Cardiac muscle cell (in vitro differentiated cells and primary cell): Measurements from ENCODE around the gene ANKRD31. TPM values are rescaled to one million over a fixed set of nuclear protein-coding genes. Genes with fewer than 3 reads are reported as not detected.

Source experiments
- DNase-seq, 2 donors: peaks; one replicate each; pipeline versions ENCODE4 v3.0.0 to v3.0.0-alpha.2; 2010 to 2017; ENCODE audit warnings: low read depth in 1 of 2, low spot score in 1 of 2
- H3K27ac ChIP-seq: fragments of 200-600 bp; sonication (generic); 2 replicates; pipeline ENCODE4 v1.5.1; 2016
- H3K27me3 ChIP-seq: fragments of 200-600 bp; sonication (generic); 2 replicates; pipeline ENCODE4 v1.6.0; 2016; ENCODE audit warnings: control low read depth
- H3K36me3 ChIP-seq: fragments of 200-600 bp; sonication (generic); 2 replicates; pipeline ENCODE4 v1.5.1; 2016; ENCODE audit warnings: control low read depth
- H3K4me1 ChIP-seq: fragments of 200-600 bp; sonication (generic); 2 replicates; pipeline ENCODE4 v1.8.1; 2017; ENCODE audit warnings: low read depth, mild to moderate bottlenecking, mixed run types
- H3K4me3 ChIP-seq: fragments of 200-600 bp; sonication (generic); 2 replicates; pipeline ENCODE4 v1.5.1; 2016; ENCODE audit warnings: mild to moderate bottlenecking
- H3K9me3 ChIP-seq: fragments of 200-600 bp; sonication (generic); 2 replicates; pipeline ENCODE4 v1.5.1; 2017; ENCODE audit warnings: low read depth, mild to moderate bottlenecking, control low read depth
- polyA plus RNA-seq: library from polyadenylated mRNA; unstranded; fragments of >200 nt; fragmentation: Nextera tagmentation; extraction: Ambion mirVana; gene quantifications from 2 replicates; pipeline ENCODE4 v1.2.1, GENCODE V29; 2016
- total RNA-seq: library from RNA; depleted of rRNA; stranded (reverse); fragments of >200 nt; gene quantifications from 2 replicates; pipeline ENCODE4 v1.2.3, GENCODE V29; 2016
- TF ChIP-seq, protein P1 (sequence below): IDR thresholded peaks from 2 replicates; pipeline ENCODE4 v1.5.1; 2012; ENCODE audit warnings: low read depth, mild to moderate bottlenecking, low read length

ANKRD31 gene
- total and polyA plus RNA-seq, 2 experiments from 2014 or later: 0.15 to 0.21 TPM

DNA sequence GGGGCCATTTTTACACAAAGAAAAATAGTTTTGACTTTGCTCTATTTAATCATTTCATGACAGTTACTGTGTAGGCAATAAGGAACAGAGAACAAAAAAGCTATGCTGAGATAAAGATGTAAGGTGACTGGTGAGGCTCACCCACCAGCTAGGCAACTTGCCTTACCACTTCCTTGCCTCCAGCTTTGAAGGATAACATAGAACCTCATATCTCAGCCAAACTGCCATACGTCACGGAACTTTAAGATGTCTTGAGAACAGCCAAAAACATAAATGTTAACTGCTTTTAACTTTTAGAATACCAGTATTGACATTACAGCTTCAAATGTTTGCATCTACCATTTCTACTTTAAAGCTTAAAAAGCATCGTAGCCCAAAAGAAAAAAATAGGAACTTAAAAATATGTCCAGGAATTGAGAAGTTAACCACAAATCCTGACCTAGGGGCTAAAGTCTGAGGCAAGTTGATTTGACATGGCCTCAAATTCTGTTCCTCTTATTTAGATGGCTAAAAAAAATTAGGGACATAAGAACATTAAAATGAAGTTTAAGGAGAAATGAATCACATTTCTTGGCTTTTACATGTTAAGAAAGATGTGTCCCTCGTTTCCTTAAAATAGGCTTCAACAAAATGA, 176.6 kb downstream of the ANKRD31 start:
- TF ChIP-seq, protein P1, sequence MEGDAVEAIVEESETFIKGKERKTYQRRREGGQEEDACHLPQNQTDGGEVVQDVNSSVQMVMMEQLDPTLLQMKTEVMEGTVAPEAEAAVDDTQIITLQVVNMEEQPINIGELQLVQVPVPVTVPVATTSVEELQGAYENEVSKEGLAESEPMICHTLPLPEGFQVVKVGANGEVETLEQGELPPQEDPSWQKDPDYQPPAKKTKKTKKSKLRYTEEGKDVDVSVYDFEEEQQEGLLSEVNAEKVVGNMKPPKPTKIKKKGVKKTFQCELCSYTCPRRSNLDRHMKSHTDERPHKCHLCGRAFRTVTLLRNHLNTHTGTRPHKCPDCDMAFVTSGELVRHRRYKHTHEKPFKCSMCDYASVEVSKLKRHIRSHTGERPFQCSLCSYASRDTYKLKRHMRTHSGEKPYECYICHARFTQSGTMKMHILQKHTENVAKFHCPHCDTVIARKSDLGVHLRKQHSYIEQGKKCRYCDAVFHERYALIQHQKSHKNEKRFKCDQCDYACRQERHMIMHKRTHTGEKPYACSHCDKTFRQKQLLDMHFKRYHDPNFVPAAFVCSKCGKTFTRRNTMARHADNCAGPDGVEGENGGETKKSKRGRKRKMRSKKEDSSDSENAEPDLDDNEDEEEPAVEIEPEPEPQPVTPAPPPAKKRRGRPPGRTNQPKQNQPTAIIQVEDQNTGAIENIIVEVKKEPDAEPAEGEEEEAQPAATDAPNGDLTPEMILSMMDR: no peak
- DNase-seq: no peak
- no peaks in the 10 kb centered on the region for H3K4me1 ChIP-seq

DNA sequence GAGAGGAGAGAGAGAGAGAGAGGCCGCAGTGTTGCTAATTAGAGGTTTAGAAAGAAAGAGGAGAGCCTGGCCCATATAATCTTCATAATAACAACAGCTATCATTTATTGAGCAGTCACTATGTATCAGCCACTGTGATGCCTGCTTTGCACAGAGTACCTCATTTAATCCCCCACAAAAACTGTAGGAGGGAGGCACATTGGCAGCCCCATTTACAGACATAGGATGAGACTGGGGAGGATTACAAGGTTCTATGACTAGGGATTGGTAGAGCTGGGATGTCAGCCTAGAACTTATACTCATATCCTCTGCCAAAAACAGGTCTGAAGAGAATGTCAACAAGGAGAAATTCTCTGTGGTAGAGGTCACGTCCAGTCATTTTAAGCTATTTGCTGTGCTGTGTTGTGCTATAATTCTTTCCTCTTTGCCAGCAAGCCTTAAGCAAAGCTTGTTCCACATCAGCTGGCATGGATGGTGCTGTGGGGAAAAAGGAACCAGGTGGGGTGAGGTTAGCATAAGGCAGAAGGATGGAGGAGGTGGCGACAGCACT, 177.6 kb downstream of the ANKRD31 start:
- Histone ChIP-seq H3K27ac (no peak overlapping the region), H3K4me1 (no peaks in the 10 kb centered on the region), H3K36me3 (no peaks in the 10 kb centered on the region), H3K9me3 (no peaks in the 10 kb centered on the region), H3K27me3 (peaks cover 41% of the 10 kb centered on the region), H3K4me3 (no peak overlapping the region)
- no peak for DNase-seq
- TF ChIP-seq, protein P1: no peak

More for the DNA sequence above, 176.6 kb downstream of the ANKRD31 start:
- peaks cover 32% of the 10 kb centered on the region for H3K27me3 ChIP-seq
- no peak overlapping the region for H3K27ac ChIP-seq
- H3K36me3 ChIP-seq: no peaks in the 10 kb centered on the region
- H3K4me3 ChIP-seq: no peak overlapping the region
- H3K9me3 ChIP-seq: no peaks in the 10 kb centered on the region

DNA sequence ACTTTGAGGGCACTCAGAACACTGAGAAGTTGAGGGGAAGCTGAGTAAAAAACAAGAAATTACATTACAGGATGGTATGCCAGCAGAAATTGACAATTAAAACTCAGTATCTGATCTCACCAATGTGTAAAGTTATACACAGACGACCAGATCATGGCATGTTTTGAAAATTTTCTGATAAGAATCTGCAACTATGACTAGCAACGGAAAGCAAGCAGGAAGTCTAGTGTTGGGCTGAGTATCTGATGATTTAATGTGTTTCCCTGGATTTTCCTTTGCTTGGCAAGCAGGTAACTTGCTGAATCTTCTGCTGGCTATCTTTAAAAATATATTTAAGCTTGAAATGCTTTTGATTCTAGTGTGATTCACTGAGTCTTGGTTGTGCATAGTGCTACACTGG, 179.1 kb downstream of the ANKRD31 start:
- no peaks in the 10 kb centered on the region for H3K9me3 ChIP-seq
- peaks cover 56% of the 10 kb centered on the region for H3K27me3 ChIP-seq
- TF ChIP-seq, protein P1: no peak
- no peak overlapping the region for H3K4me3 ChIP-seq
- H3K27ac ChIP-seq: no peak overlapping the region
- no peaks in the 10 kb centered on the region for H3K4me1 ChIP-seq
- no peaks in the 10 kb centered on the region for H3K36me3 ChIP-seq
- DNase-seq: no peak

DNA sequence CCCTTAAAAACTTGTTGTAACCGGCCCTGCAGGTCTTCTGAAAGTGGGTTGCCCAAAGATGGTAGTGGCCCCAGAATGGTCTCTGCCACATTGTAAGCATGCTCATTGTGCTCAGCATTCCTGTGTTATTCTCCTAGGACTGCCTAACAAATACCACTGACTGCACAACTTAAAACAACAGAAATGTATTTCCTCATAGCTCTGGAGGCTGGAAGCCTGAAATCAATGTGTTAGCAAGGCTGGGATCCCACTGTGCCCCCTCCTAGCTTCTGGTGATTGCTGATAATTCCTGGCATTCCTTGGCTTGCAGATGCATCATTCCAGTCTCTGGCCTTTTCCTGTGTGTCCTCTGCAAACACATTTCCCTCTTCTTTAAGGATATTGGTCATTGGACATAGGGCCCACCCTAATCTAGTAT, 180.9 kb downstream of the ANKRD31 start:
- peaks cover 74% of the 10 kb centered on the region for H3K27me3 ChIP-seq
- H3K4me1 ChIP-seq: no peaks in the 10 kb centered on the region
- TF ChIP-seq, protein P1: no peak
- no peaks in the 10 kb centered on the region for H3K9me3 ChIP-seq
- H3K4me3 ChIP-seq: no peak overlapping the region
- DNase-seq: peak in 1 of 2 donors; percentile 59
- no peaks in the 10 kb centered on the region for H3K36me3 ChIP-seq
- H3K27ac ChIP-seq: no peak overlapping the region

DNA sequence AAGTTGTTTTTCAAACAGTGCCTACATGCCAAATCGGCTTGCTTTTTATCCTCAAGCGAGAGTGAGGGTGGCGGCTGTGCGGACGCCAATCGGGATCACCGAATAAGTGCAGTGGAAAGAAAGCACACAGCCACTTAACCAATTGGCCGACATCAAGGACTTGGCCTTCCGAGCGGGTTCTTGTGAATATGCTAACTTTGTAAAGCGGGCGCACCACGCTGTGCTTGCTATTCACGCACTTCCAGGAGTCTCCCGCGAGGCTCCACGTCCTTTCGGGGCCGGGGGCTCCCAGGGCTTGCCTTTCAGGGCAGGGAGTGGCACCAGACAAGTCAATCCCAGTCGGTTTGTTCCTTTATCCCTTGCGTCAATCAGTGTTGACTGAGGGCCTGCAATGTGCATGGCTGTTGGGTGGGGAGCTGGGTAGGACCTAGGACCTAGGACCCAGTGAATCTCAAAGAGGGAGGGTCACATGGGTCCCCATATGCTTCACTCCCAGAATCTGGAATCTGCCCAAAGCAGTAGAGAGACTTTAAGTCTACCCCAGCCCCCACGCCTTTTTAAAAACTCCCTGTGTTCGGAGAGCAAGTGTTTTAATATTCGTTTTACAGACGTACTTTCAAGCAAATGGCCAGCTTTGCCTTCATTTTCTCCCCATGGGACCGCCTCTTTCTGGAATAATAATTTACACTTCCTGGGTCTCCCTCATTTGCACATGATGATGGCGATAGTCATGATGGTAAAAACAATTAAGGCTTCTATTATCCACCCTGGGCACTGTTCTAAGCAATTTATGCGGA, 182.3 kb downstream of the ANKRD31 start:
- Histone ChIP-seq H3K27ac (no peak overlapping the region), H3K9me3 (no peaks in the 10 kb centered on the region), H3K4me1 (no peaks in the 10 kb centered on the region), H3K4me3 (peak overlapping the region; percentile 48), H3K36me3 (no peaks in the 10 kb centered on the region), H3K27me3 (peaks cover 80% of the 10 kb centered on the region)
- peak; percentile 61 to 71 for DNase-seq
- TF ChIP-seq, protein P1: no peak
